NCI-H446 treated with DMSO at 0.1 percent for 48 hours (cell line): ENCODE results near the gene ANKRD66.
"Not testable (repeated sequence)": the region's sequence is repeated elsewhere in the genome, so short reads cannot be mapped to it uniquely, and the experiment has no call there.

ENCODE experiments used
- DNase-seq: peaks from one replicate; lab custom pipeline; 2025; lab: John Stamatoyannopoulos, UW

Gene ANKRD66

DNA sequence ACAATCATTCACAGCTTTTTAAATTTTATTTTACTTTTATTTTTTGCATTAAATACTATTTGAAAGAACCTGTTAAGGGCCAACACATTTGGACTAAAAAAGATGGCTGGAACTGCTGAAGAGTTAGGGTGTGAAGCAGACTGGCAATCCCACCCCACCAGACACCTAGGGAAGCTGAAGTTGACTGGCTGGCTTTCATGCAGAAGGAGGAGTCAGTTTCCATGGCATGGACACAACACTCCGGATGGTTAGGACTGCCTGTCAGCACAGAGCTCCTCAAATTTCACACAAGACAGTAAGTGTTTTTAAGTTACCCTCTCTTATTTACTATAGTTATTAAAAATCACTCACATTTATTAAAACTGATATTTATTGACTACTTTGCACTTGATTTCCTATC lies at the start of gene ANKRD66:
TSS of gene ANKRD66 (plus strand) at position 238 of the 400 bp plus-strand sequence. CDS start 5,016 bp downstream, outside the sequence.
- no peak for DNase-seq

DNA sequence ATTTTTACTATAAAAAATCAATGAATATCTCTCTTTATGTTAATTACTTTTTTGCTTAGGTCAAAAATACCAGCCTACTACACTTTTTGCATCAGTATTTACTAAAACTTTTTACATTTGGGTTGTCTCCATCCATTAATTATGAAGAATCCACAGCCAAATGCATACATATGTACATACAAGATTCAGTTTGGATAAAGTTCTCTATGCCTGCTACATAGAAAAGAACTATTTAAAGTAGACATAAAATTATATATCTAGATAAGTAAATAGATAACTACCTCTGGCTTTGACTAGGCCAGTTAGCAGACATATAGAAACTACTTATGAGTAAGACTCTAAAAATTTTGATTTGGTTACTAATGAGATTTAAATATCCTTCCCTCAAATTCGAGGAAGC lies 46.8 kb upstream of the ANKRD66 start:
- no peak for DNase-seq

DNA sequence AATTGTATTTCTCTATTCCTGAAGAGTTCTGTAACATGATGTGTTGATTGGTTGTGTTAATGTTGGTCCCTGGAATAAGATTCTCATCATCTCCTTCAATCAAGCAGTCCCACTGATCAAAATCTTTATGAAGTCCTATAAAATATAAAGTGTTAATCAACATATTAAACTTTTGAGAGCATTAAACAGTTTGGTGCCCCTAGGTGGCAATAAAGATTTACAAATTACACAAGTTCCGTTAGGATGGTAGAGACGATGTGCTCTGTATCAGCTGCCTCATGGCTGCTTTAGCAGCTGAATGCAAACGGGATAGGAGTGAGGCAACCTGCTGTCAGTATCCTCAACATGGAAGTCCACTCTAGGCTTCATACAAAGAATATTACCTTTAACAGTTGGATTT lies 42.2 kb upstream of the ANKRD66 start:
- no peak for DNase-seq

DNA sequence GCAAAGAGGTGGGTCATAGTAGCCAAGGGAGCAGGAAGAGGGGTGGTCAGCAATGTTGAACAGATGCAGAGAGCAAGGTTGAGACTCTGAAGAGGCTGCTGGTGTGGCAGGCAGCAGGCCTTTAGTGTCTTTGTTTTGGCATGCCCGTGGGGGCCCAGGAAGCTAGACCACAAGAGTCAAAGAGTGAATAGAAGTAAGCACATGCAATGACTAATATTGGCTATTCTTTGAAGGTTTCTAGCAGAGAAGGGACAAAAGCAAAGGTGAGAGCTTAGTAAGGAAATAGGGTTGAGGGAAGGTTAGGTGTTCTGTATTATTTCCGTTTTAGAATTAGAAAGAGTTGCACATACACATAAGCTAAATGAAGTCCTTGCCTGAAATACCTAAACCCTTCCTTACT lies 40.3 kb upstream of the ANKRD66 start:
- DNase-seq = no peak

DNA sequence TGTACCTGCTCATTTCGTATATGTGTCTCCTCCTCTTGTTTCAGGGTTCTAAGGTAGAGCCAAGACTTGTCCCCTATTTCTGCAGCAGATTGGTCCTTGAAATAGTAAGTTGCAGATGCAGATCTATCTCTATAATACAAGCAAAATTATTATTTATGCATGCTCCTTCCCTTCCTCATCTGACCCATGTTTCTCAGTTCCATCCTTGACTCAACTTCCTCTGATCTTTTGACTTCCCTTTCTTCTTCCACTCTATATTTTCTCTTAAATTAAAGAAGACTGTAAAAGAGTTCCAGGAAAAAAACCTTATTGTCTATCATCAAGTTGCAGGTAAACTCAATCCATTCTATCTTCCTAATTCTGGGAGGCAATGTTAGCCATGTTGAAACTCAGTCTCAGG lies 35.2 kb upstream of the ANKRD66 start:
- no peak for DNase-seq

DNA sequence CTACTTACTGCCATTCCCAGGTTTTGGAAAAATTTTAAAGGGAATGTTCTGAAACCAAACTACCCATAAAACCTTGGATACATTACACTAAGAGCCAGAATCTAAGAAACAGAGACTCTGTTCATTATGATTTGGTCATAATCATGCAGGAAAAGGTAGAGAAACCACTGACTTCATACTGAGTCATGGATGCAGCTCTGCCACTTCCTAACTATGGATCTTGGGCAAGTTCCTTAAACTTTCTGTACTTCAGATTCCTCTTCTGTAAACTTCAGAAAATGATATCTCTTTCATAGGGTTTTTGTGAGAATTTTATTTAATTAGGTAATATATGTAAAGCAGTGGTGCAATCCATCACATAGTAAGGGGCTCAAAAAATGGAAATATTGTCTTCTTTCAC lies 31.6 kb upstream of the ANKRD66 start:
- no peak for DNase-seq

DNA sequence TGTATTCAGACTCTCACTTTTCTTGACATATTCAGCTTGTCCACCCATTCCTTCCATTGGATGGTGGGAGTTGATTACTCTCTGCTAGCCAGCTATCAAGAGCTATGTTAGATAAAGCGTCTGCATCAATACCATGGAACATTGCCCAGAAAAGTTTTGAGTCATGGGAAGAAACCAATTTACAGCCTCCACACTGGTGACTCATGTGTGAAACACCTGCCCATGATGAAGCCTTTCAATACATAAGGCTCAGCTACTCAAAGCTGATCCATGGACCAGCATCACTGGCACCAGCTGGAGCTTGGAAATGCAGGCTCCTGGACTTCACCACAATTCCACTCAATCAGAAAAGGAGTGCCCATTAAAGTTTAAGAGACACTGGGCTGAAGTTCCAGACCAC lies 27.6 kb upstream of the ANKRD66 start:
- DNase-seq = no peak

DNA sequence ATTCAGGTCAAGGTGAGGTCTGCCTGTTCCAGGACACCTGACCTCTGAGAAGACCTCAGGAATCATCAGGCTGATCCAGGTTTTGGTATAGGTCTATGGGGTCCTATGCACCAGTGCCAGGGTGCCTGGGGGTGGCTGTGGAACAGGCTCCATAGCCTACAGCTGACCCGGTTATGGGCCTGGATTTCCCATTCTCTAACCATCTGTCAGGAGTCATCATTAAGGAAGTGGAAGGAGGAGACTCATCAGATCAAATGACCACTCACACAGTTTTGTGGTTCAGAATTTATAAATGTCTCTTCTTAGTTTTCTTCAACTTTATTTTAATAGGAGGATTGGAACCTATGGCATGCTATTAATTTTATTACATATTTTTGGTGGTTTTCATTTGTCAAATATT lies 26.3 kb upstream of the ANKRD66 start:
- DNase-seq = no peak

DNA sequence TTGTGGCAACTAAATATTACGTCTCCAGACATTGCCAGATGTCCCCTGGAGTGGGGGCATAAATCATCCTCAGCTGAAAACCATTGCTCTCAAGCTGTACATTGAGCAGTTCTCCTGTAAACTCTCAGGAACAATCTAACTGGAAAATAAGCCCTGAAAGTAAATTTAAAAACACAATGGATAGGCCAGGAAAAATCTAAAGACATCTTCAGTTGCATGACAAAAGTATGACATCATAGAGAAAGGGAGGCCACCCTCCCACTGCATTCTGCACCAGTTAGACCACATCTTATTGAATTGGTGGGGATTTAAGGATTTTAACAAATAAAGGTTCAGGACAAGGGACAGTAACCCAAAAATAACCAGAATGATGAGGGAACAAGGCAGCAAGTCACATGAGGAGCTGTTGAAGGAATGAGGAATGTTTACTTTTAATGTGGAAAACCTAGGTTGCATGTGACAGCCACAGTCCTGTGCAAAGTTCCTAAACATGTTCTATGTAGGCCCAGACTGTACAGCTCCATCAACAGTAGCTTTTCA lies 16.9 kb upstream of the ANKRD66 start:
- DNase-seq = no peak

DNA sequence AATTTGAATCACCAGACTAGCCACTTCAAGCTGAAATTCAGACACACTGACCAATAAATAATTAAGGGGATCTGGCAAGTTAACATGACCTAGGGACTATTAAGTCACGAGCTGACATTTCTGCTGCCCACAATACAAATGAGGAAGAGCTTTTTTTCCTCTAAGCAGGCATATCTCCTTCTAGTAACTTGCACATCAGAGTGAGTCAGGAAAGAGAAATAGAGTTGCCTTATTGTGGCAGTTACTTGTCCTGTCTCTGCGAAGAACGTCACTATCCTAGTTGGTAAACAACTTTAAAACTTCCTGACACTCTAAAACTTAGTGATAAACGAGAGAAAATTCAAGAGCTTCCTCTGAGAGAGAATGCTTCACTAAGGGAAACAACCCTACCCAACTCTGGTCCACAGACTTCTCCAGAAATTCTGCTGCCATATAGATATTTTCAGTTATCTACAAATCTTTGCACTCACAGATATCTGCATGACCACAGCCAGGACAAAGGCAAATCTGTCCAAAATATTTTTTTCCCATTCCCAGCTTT lies 15.7 kb upstream of the ANKRD66 start:
- no peak for DNase-seq

DNA sequence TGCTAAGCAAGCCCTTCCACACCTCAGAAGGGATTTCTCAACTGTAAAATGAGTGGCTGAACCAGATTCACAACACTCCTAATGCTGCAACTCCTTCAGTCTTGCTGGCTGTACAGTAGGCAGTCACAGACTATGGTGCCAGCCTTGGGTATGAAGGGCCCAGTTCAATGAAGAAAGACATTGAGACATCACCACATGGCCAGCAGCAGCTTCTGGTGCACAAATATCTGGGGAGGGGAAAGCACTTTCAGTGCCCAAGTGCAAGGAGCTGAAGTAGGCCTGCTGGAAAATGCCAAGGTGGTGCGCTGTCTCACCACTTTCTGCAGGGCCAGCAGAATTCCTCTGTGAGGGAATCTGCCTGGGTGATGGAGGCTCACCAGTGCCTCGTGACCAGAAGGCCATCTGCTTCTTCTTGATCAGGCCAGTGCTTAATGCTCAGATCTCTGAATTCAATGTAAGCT lies 13.4 kb upstream of the ANKRD66 start:
- DNase-seq = no peak

DNA sequence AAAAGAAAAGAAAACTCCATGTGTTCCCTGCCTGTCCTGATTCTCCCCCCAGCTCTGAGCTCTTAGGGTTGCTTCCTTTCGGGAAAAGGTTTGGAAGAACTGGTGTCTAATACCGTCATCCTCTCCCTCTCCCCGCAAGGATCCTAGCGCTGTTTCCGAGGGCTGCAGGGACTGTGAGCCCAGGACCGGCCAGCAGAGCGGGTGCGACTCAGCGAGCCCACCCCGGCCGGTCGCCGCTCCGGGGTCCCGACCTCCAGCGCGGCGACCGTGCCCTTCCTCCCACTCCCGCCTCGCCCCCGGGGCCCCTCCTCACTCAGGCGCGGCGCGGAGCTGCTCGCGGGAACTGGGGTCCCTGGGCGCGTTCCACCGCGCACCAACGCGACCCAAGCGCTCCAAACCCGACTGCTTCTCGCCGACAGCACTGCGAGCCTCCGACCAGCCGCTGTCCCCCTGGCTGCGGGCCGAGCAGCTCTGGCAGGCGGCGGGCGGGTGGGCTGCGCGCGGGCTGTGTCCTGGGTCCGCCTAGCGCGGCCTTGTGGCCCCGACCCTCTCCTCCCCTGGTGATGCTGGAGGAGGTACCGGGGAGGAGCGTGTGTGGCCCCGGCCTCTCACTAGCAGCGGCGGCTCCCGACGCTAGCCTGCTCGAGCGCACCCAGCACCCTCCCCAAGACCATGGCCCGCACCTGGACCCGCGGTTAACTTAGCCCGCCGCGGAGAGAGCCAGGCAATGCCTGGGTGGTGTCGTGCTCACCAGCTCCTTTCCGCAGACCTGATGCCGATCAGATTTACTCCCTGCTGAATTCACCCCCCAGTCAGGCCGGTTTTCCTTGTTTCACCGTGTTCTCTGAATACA lies 11.6 kb upstream of the ANKRD66 start, which contains the start of gene PLA2G7:
TSS of gene PLA2G7 (minus strand) at position 509 of the 853 bp plus-strand sequence. CDS start 12,484 bp downstream, outside the sequence.
- no peak for DNase-seq

DNA sequence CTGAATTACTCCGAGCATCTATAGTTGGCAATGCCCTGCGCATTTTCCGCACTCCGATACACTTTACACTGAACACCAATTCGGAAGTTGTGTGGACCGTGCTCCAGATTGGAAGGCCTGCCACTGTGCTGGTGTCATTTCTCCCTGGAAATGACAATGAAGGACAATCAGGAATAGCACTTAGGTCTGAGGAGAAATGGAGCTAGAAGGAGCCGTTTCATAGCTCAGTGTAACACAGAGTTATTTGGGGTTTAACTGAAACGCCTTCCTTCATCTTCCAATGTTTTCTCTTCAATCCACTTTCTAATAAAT lies 11.1 kb upstream of the ANKRD66 start:
- no peak for DNase-seq

DNA sequence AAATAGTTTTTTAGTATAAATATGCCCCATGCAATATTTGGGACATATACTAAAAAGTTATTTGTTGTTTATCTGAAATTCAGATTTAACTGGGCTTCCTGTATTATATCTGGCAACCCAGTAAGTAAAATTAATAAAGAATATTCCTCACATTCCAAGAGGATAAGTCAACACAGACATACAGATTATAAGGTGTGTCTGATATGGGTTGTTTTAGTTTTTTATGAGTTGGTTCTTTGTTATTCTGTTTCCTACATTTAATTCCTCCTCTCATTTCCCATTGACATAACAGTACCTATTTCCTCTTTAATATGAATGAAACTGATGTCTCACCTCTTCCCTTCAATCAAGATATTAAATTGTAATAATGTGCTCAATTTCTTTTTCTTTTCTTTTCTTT lies 9.8 kb upstream of the ANKRD66 start:
- no peak for DNase-seq

DNA sequence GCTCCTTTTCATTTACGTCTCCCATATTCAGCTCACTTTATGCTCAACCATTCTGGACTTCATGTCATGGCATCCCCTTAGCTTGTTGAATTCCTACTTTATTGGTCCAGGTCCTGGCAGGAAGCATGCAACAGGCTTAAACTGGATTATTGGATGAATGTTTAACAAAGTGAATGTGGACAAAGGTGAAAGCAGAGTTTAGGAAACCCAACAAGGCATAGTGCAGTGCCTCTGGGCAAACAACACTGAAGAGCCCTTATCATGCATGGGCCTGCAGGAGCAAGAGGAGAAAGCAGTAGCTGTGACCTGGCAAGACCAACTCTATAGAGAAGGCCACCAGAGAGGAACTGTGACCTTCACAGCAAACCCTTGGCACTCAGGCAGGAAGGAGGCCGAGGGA lies 5.3 kb upstream of the ANKRD66 start:
- DNase-seq = no peak

DNA sequence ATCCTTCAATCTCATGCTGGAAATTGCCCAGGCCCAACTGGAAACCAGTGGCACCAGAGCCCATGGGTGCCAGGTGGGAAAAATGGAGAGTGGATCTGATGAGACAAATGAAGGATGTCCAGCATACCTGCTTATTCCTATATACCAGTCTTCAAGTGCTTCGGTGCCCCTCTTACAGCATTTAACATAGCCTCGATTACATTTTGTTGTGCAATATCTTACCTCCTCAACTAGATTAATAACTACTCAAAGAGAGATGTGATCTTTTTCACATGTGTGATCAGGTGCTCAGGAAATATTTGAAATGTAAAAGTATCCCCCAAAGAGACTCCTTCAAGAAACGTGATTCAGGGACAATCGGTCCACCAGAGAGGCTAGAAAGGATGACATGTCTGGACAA lies 4.8 kb upstream of the ANKRD66 start:
- no peak for DNase-seq

DNA sequence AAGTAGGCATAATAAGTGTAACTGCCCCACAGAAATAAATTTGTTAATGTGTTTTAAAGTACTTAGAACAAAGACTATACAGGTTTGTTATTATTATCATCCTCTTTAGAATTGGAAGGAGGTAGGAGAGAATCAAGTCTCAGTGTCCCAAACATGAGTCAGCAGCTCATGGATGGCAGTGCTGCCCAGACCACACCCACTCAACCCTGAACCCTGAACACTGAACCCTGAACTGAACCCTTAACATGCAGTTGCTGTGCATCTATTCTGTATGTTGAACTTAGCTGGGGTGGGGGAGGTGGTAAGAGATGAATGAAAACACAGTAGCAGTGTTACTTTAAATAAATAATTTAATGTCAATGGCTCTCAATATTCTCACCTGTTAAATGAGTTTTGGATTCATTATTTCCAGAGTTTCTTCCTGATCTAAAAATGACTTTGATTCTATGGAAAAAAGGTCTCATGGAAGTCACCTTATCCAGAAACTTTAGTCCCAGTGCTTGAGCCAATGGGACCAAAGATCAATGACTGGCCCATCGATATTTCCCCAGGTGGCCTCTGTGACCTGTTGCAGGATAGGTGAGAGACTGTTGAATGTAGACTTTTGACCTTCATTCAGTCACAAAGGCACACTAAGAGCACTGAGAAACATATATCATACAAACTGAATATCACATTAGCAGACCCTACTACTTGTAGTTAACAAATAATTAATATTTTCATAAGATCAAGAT lies 3.1 kb upstream of the ANKRD66 start:
- no peak for DNase-seq

DNA sequence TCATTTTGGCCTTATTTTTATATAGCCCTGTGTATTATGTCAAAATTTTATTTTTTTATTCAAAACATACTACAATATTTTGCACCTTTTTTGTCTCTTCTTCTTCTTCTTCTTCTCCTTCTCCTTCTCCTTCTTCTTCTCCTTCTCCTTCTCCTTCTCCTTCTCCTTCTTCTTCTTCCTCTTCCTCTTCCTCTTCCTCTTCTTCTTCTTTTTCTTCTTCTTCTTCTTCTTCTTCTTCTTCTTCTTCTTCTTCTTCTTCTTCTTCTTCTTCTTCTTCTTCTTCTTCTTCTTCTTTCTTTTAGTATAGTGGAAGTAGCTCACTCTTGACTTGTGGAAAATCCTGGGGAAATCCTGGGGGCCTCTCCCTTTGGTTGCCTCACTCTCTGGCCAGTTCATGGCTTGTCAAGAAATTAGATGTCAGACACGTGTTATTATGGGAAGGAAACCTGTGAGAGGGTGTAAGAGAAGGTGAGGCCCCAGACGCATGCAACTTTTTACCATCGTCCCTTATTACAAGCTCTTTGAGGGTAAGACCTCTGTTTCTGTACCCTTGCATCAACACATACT lies 2.5 kb upstream of the ANKRD66 start:
- DNase-seq = not testable (repeated sequence)

DNA sequence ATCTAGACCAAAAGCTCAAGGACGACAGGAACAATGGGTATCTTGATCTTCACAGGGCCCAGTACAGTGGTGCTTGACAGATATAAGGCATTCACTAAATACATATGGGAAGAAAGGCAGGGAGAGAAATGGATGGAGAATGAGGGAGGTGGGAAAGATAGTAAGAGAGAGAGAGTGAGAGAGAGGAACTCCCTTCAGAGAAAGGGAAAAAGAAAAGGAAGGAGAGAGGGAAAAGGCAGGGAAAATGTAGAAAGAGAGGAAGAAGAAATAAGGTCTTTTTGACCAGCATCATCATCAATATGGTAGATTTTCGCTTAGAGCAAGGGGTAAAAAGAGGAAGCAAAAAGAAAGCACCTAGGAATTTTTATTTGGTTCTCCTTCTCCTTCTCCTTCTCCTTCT lies 760 bp upstream of the ANKRD66 start:
- DNase-seq = no peak

DNA sequence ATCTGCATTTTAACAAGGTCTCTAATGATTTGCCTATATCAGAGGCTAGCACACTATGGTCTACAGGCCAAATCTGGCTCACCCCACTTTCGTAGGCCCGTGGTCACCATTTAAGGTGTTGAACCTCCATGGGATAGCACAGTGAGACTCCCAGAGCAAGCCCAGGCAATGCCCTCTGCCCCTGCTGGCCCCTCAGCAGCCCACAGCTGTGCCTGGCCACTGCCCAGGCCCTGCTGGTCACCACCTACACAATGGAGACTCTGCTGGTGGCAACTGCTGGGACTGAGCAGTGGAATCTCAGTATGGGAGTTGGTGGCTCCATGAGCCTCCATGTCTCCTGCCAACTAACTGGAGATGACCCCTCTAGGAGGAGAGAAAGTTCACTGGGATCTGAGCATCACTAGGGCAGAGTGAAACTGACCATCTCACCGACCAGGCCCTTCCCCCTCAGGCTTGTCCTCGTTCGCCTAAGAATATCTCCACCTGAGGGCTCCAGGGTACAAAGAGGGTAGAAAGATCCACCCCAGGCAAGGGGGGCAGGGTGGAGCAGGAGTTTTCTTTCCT lies 2.3 kb downstream of the ANKRD66 start:
- DNase-seq = no peak

DNA sequence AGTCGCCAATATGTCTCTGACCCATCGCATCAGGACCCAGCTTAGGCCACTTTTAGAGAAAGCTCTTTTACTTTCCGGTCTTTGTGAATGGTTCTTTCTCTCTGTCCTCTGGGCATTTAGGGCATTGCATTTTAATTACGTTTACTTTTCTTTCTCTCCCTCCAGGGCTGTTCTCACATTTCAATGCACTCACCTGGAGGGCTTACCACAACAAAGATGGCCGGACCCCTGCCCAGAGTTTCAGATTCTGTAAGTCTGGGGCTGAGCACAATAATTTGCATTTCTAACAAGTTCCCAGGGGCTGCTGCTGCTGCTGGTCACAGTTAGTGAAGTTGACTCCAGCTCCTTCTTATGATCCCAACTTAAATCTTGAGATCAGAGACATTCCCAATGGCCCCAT lies 3.0 kb downstream of the ANKRD66 start:
- no peak for DNase-seq

DNA sequence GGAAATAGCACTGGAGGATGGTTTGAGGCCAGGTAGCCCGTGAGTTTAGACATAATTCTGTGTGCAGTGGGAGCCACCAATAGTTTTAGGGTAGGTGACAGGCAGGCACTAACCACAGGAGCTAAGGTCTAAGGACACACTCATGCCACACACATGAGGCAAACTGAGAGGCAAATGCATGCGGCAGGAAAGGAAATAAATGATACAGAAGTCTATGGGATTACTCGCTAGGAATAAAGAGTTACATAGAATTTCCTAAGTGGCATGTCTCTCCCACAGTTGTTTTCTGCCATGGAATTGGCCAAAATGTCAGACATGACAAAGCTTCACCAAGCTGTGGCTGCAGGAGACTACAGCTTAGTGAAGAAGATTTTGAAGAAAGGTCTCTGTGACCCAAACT lies 4.9 kb downstream of the ANKRD66 start:
- DNase-seq = no peak
